Gastrocnemius medialis (tissue), 4 donors: Measurements from ENCODE around the gene THRAP3.
"Not testable (repeated sequence)": the region's sequence is repeated elsewhere in the genome, so short reads cannot be mapped to it uniquely, and the experiment has no call there.

Experiments
- CTCF ChIP-seq, 5 experiments: fragments of 450-650 bp in 3 of 5; fragments of 200-600 bp in 2 of 5; sonication (generic) in 2 of 5; IDR thresholded peaks in 4 of 5; conservative IDR thresholded peaks in 1 of 5; 1 replicate in 4 of 5; 2 replicates in 1 of 5; pipeline ENCODE4 v1.5.1; 2016 to 2019; ENCODE audit warnings: antibody characterized with exemption in 5 of 5, mild to moderate bottlenecking in 3 of 5, moderate library complexity in 3 of 5
- POLR2A ChIP-seq, 2 donors: fragments of 450-650 bp; IDR thresholded peaks; one replicate each; pipeline ENCODE4 v1.6.1; 2017; ENCODE audit warnings: antibody characterized with exemption in 2 of 2, mild to moderate bottlenecking in 2 of 2, moderate library complexity in 2 of 2

GRCh38 chr1:36196805-36197204 is 27.4 kb upstream of the THRAP3 start:
- not testable (repeated sequence) for TF ChIP-seq CTCF (IDR thresholded peaks at IDR 0.05 in 4 of 5, conservative IDR thresholded peaks at IDR 0.05 in 1 of 5); POLR2A (IDR thresholded peaks at IDR 0.05)
